OCI-LY7 (cell line): Measurements from ENCODE around the gene SLC8A1. TPM values are rescaled to one million over a fixed set of nuclear protein-coding genes. Genes with fewer than 3 reads are reported as not detected.

Experiments used
- BruUV-seq: library from RNA; stranded (reverse); fragments of 400-500 nt; replicated peaks from 2 replicates; lab custom pipeline; 2021; lab: Mats Ljungman, UMichigan
- CTCF ChIA-PET: fragments of 300-600 bp; sonication (Branson Sonifier 250); formaldehyde crosslinking; loops from one replicate; lab custom pipeline; 2022; ENCODE audit warnings: antibody characterized with exemption; ENCODE audit not compliant: unreplicated experiment; lab: Charles Lee
- POLR2A ChIA-PET: fragments of 300-600 bp; sonication (Branson Sonifier 250); formaldehyde crosslinking; loops from one replicate; lab custom pipeline; 2022; ENCODE audit warnings: antibody characterized with exemption; lab: Charles Lee
- DNase-seq: peaks from one replicate; pipeline ENCODE4 v3.0.0-alpha.2; 2015; ENCODE audit warnings: low spot score
- H2AFZ ChIP-seq: fragments of 200-600 bp; sonication (generic), shearing (Covaris generic); 2 replicates; pipeline ENCODE4 v1.6.1; 2014; ENCODE audit warnings: mild to moderate bottlenecking, antibody characterized with exemption, low read length, moderate library complexity
- H3K27ac ChIP-seq: fragments of 200-600 bp; sonication (generic); 2 replicates; pipeline ENCODE4 v1.5.1; 2014; ENCODE audit warnings: mixed run types, low read depth, mild to moderate bottlenecking, moderate library complexity, low read length, inconsistent platforms; ENCODE audit not compliant: poor library complexity, severe bottlenecking
- H3K36me3 ChIP-seq: fragments of 200-600 bp; sonication (generic); 2 replicates; pipeline ENCODE4 v1.6.1; 2014; ENCODE audit warnings: mild to moderate bottlenecking, antibody characterized with exemption, low read length, moderate library complexity, mixed read lengths; ENCODE audit not compliant: insufficient read depth
- H3K4me1 ChIP-seq: fragments of 200-600 bp; sonication (generic); 2 replicates; pipeline ENCODE4 v1.5.1; 2014; ENCODE audit warnings: mild to moderate bottlenecking, low read length; ENCODE audit not compliant: insufficient read depth, poor library complexity, severe bottlenecking
- H3K4me2 ChIP-seq: fragments of 200-600 bp; sonication (generic); 2 replicates; pipeline ENCODE4 v1.6.1; 2014; ENCODE audit warnings: mild to moderate bottlenecking, low read length
- H3K4me3 ChIP-seq: fragments of 200-600 bp; sonication (generic); 2 replicates; pipeline ENCODE4 v1.5.1; 2014; ENCODE audit warnings: mild to moderate bottlenecking, low read depth, low read length; ENCODE audit not compliant: poor library complexity, severe bottlenecking
- H3K79me2 ChIP-seq: fragments of 200-600 bp; sonication (generic); 2 replicates; pipeline ENCODE4 v1.6.1; 2016; ENCODE audit warnings: low read depth, mild to moderate bottlenecking, low read length, moderate library complexity, mixed read lengths; ENCODE audit not compliant: insufficient read depth
- H3K9me2 ChIP-seq: fragments of 200-600 bp; sonication (generic); 2 replicates; pipeline ENCODE4 v1.6.1; 2016; ENCODE audit warnings: mild to moderate bottlenecking, low read length, mixed read lengths; ENCODE audit not compliant: insufficient read depth
- H3K9me3 ChIP-seq: fragments of 200-600 bp; sonication (generic); 2 replicates; pipeline ENCODE4 v1.6.1; 2014; ENCODE audit warnings: mild to moderate bottlenecking, mixed run types, low read length, mixed read lengths
- H4K20me1 ChIP-seq: fragments of 200-600 bp; sonication (generic); 2 replicates; pipeline ENCODE4 v1.6.1; 2014; ENCODE audit warnings: mild to moderate bottlenecking, antibody characterized with exemption, low read length, moderate library complexity, mixed read lengths; ENCODE audit not compliant: insufficient read depth
- CTCF ChIP-seq: fragments of 200-600 bp; sonication (generic); conservative IDR thresholded peaks from 2 replicates; pipeline ENCODE4 v1.5.1; 2014; ENCODE audit warnings: mild to moderate bottlenecking, antibody characterized with exemption, low read length, moderate library complexity, mixed read lengths
- EZH2phosphoT487 ChIP-seq: fragments of 200-600 bp; sonication (generic); IDR thresholded peaks from 2 replicates; pipeline ENCODE4 v1.6.1; 2018; ENCODE audit warnings: low read depth, borderline replicate concordance, mild to moderate bottlenecking, mixed run types, antibody characterized with exemption, low read length, moderate library complexity, mixed read lengths
- intact Hi-C: fragments of 100-400 bp; cut with micrococcal nuclease; formaldehyde crosslinking; loops from one replicate; pipeline ENCODE4 v1.10.0; 2022; ENCODE audit not compliant: unreplicated experiment
- total RNA-seq, 2 experiments: library from RNA; depleted of rRNA in 1 of 2; stranded (reverse); fragments of >200 nt in 1 of 2; shearing (Covaris generic) in 1 of 2; gene quantifications; 2 replicates each; pipeline ENCODE4 v1.2.3, GENCODE V29; 2014 to 2022

SLC8A1 gene
- total RNA-seq, 2 experiments from 2014 or later, result 3.6 to 7.3 TPM

- no peak for TF ChIP-seq EZH2phosphoT487
- TF ChIP-seq CTCF, result no peak
- BruUV-seq, result no TSS peak
- CTCF ChIA-PET, result no interaction called here
Measured at GRCh38 chr2:40168032-40168431, 283.9 kb downstream of the SLC8A1 start.

DNA sequence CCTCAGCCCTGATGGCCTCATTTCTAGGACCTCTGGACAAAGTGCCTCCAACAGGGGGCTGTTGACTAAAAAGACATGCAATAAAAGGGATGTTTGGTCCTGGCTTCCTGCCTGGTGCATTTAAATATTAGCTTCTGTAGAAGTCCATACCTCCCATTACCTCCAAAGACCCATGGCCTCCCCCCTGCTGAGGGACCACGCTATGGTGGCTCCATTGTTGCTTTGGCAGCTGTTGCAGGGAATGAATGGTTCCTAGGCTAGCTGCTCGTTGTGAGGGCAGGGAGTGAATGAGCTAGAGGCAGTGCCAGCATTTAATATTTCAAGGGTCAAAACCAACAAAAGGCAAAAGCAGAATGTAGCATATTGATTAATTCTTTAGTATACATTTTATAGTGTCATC lies 285.9 kb downstream of the SLC8A1 start:
- no peak for DNase-seq
- no peaks in the 10 kb centered on the region; the same call in 1 of the 2 replicates for H3K36me3 ChIP-seq
- H3K79me2 ChIP-seq, result no peaks in the 10 kb centered on the region
- no peak overlapping the region for H3K27ac ChIP-seq
- no peak for TF ChIP-seq CTCF
- no peak for TF ChIP-seq EZH2phosphoT487
- H3K9me2 ChIP-seq, result no peaks in the 10 kb centered on the region
- H2AFZ ChIP-seq, result no peak overlapping the region
- BruUV-seq, result no TSS peak
- H4K20me1 ChIP-seq, result no peaks in the 10 kb centered on the region
- H3K9me3 ChIP-seq, result no peaks in the 10 kb centered on the region
- intact Hi-C loops, result no loop called here
- ChIA-PET CTCF (no interaction called here), POLR2A (no interaction called here)
- H3K4me2 ChIP-seq, result no peak overlapping the region
- H3K4me3 ChIP-seq, result no peak overlapping the region
- H3K4me1 ChIP-seq, result peaks cover 41% of the 10 kb centered on the region

More at GRCh38 chr2:40168032-40168431, 283.9 kb downstream of the SLC8A1 start:
- H3K4me2 ChIP-seq, result no peak overlapping the region
- no peaks in the 10 kb centered on the region for H4K20me1 ChIP-seq
- POLR2A ChIA-PET, result interaction anchor here (1.5 kb wide), 1 partner anchor 10 kb away, joined by 3 read pairs; no protein-coding TSS in a partner anchor
- intact Hi-C loops, result no loop called here
- H3K9me2 ChIP-seq, result no peaks in the 10 kb centered on the region
- peaks cover 21% of the 10 kb centered on the region for H3K4me1 ChIP-seq
- DNase-seq, result no peak
- no peak overlapping the region for H3K4me3 ChIP-seq
- H3K36me3 ChIP-seq, result no peaks in the 10 kb centered on the region; the same call in 1 of the 2 replicates
- H2AFZ ChIP-seq, result no peak overlapping the region
- H3K9me3 ChIP-seq, result no peaks in the 10 kb centered on the region
- H3K79me2 ChIP-seq, result no peaks in the 10 kb centered on the region
- H3K27ac ChIP-seq, result no peak overlapping the region

GRCh38 chr2:40165509-40165844 lies 286.4 kb downstream of the SLC8A1 start:
- no peaks in the 10 kb centered on the region for H3K9me2 ChIP-seq
- no peak overlapping the region for H2AFZ ChIP-seq
- BruUV-seq, result no TSS peak
- intact Hi-C loops, result no loop called here
- H3K4me3 ChIP-seq, result no peak overlapping the region
- TF ChIP-seq EZH2phosphoT487, result no peak
- TF ChIP-seq CTCF, result no peak
- no peaks in the 10 kb centered on the region; the same call in 1 of the 2 replicates for H3K36me3 ChIP-seq
- no peaks in the 10 kb centered on the region for H3K79me2 ChIP-seq
- no peak overlapping the region for H3K27ac ChIP-seq
- POLR2A ChIA-PET, result interaction anchor here (1.0 to 1.7 kb wide), 2 partner anchors 21 to 26 kb away, joined by 3 to 5 read pairs; no protein-coding TSS in a partner anchor
- H4K20me1 ChIP-seq, result no peaks in the 10 kb centered on the region
- H3K4me2 ChIP-seq, result no peak overlapping the region
- CTCF ChIA-PET, result no interaction called here
- no peak for DNase-seq
- H3K9me3 ChIP-seq, result no peaks in the 10 kb centered on the region
- peaks cover 46% of the 10 kb centered on the region for H3K4me1 ChIP-seq
